GM10266 (cell line): ENCODE data around the gene ITLN1.

Experiments used
- DNase-seq: peaks from one replicate; pipeline ENCODE4 v3.0.0; 2012; ENCODE audit errors: extremely low spot score
- TF ChIP-seq, protein P1 (sequence below): IDR thresholded peaks from 2 replicates; pipeline ENCODE4 v1.5.1; 2012; ENCODE audit warnings: mild to moderate bottlenecking, low read depth; ENCODE audit not compliant: control insufficient read depth, insufficient read depth; ENCODE audit errors: missing control alignments

The ITLN1 gene

DNA sequence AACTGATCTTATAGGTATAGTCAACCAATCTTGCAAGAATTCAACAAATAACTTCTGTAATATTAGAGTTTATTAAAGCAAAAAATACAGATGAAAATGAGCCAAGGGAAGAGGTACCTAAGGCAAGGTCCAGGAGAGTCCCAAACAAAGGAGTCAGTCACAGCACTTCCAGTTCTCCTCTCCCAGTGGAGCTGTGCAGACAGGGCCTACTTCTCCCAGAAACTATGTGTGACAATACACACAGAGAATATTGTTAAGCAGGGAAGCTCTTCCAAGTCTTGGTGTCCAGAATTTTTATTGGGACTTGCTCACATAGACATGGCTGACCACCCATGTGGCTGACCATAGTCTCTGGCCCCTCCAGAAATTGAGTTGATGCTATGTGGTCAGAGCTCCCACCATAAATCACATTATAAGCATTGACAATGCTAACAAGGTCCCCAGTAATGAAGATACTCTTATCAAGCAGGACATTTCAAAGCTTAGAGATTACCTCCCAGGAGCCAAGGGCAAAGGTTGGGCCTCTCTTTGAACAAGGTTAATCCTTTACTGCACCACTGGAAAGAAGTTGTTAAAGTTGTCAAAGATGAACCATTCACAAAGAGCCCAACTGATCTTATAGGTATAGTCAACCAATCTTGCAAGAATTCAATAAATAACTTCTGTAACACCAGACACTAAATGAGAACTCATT, 18.8 kb downstream of the ITLN1 start:
- DNase-seq, result no peak
- TF ChIP-seq, protein P1, sequence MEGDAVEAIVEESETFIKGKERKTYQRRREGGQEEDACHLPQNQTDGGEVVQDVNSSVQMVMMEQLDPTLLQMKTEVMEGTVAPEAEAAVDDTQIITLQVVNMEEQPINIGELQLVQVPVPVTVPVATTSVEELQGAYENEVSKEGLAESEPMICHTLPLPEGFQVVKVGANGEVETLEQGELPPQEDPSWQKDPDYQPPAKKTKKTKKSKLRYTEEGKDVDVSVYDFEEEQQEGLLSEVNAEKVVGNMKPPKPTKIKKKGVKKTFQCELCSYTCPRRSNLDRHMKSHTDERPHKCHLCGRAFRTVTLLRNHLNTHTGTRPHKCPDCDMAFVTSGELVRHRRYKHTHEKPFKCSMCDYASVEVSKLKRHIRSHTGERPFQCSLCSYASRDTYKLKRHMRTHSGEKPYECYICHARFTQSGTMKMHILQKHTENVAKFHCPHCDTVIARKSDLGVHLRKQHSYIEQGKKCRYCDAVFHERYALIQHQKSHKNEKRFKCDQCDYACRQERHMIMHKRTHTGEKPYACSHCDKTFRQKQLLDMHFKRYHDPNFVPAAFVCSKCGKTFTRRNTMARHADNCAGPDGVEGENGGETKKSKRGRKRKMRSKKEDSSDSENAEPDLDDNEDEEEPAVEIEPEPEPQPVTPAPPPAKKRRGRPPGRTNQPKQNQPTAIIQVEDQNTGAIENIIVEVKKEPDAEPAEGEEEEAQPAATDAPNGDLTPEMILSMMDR, result no peak

DNA sequence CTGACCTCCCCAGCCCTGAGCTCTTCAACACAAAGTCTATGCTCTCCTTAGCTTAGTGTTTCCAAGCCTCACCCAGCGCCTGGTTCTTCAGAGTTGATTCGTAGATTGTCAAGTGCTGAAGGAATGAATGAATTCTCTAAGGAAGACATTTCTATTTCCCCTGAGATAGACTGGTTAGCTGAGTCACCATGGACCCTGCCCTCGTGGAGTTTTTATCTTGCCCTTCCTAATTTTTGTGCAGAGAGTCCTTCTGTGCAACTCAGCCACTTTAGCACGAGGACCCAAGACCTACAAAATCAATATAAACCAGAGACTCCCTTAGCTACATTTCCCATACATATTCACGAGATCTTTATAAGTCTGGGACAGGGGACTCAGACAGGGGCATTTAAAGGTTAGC, 19.6 kb downstream of the ITLN1 start:
- no peak for DNase-seq
- TF ChIP-seq, protein P1, result no peak

DNA sequence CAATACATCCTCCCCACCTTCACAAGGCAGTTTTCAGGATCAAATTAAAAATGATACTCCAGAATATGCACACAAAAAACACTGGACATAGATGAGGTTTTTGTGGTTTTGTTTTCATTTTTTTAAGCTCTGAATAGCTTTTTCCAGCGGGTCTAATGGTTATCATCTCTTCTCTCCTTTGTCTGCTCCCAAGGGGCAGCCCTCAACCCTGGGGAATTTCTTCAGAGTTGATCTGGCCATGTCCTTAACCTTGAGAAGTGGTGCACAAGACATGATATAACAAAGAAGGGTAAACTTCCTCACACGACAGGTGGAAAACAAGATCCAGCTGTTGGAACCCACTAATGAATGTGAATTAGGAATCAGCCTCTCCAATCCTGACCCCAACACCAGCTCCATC, 20.8 kb downstream of the ITLN1 start:
- DNase-seq, result no peak

DNA sequence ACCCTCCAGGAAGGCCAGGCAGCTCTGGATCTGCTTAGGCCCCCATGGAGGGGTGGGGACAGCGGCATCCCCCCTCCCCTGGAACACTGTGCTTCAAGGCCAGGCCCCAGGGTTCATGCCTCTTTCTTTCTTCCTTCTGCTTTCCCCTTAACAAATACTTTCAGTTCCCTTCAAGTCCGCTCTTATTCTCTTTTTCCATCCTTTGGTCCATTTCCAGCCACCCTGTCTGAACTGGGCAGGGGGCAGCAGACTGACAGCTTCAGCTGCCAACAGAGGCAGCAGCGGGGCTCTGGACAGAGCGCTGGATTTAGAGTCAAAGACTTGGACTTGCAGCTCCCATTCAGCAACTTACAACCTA, 21.2 kb downstream of the ITLN1 start:
- DNase-seq, result no peak
- TF ChIP-seq, protein P1, result no peak

More for the DNA sequence above, 20.8 kb downstream of the ITLN1 start:
- TF ChIP-seq, protein P1, result no peak

DNA sequence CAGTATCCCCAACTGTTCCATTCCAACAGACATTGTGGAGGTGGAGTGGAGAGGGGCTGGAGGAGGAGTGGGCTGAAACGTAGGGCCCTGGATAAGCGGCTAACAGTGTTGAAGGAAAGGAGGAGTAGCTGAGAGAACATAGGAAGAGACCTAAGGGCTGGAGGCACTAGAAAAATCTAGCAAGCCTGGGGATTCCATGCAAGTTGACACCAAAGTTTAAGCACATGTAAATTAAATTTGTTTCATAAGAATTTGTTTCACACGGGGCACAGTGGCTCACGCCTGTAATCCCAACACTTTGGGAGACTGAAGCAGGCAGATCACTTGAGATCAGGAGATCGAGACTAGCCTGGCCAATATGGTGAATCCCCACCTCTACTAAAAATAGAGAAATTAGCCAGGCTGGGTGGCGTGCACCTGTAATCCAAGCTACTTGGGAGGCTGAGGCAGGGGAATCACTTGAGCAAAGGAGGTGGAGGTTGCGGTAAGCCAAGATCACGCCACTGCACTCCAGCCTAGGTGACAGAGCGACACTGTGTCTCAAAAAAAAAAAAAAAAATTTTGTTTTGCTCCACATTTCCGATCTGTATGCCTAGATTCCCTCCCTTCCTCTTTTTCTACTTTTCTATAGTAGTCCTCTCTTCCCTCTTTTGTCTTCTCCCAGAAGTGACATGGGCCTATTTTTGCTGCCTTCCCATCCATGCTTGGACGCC, 21.8 kb downstream of the ITLN1 start:
- no peak for DNase-seq

DNA sequence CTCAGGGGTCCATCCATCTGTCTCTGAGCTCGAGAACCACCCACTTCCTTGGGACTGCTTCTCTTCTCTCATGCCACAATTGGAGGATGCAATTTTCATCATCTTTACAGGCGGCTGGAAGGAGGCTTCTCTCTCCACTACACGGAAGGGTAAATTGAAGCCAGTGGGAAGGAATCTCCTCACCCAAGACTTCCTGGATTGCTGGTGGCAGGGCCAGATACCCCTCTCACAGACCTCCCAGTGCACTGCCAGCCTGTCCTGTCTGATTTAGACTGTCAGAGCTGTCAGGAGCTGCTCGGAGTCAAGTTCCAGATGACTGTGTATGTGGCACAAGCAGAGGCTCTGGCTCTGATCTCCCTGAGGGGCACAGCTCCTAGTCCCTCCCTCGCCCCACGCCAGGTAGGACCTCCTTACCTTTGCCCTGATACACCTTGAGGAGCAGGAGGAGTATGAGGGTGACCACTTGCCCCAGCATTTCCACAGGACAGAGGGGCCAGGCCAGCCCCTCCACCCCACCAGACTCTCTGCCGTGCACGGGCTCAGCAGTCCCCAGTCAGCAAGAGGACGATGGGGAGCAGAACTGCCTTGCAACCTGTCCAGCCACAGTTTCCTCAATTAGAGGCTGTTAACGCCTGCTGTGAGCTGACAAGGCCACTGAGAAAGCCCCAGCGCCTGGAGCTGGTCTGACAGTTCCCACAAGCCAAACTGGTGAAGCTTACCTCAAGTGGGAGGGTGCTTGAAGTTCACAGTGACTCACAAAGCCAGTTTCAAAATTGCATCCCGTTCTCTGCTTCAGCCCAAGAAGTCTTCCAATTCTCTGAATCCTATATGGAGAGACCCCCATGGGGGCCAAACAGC, 22.5 kb downstream of the ITLN1 start, which contains the start of gene CD244:
TSS of gene CD244 (minus strand) at position 685 of the 858 bp plus-strand sequence. CDS start at position 475, 210 bp downstream.
- peak; percentile 73 for DNase-seq
- TF ChIP-seq, protein P1, result no peak

More for the DNA sequence above, 21.8 kb downstream of the ITLN1 start:
- TF ChIP-seq, protein P1, result no peak
